Neuronal stem cell (in vitro differentiated cells): ENCODE data around the gene VWF.

Experiments used
- DNase-seq: peaks from one replicate; pipeline ENCODE4 v3.0.0-alpha.2; 2013; ENCODE audit warnings: low spot score
- H2AFZ ChIP-seq: one replicate; pipeline ENCODE4 v1.6.1; 2013; ENCODE audit warnings: mild to moderate bottlenecking, low read length, inconsistent platforms
- H2AK5ac ChIP-seq: 2 replicates; pipeline ENCODE4 v1.6.1; 2013; ENCODE audit warnings: low read depth, mild to moderate bottlenecking, inconsistent platforms, low read length, moderate library complexity, mixed read lengths
- H2BK120ac ChIP-seq: 2 replicates; pipeline ENCODE4 v1.6.1; 2013; ENCODE audit warnings: low read depth, mild to moderate bottlenecking, inconsistent platforms, low read length, moderate library complexity, mixed read lengths
- H2BK12ac ChIP-seq: one replicate; pipeline ENCODE4 v1.6.1; 2013; ENCODE audit warnings: low read length, inconsistent platforms
- H2BK15ac ChIP-seq: 2 replicates; pipeline ENCODE4 v1.6.1; 2013; ENCODE audit warnings: mild to moderate bottlenecking, low read length, inconsistent platforms, mixed read lengths
- H2BK5ac ChIP-seq: one replicate; pipeline ENCODE4 v1.6.1; 2013; ENCODE audit warnings: inconsistent platforms, mild to moderate bottlenecking, low read length, moderate library complexity
- H3K14ac ChIP-seq: one replicate; pipeline ENCODE4 v1.6.1; 2013; ENCODE audit warnings: low read length, inconsistent platforms
- H3K18ac ChIP-seq: 2 replicates; pipeline ENCODE4 v1.6.1; 2013; ENCODE audit warnings: low read length, inconsistent platforms
- H3K23ac ChIP-seq: 2 replicates; pipeline ENCODE4 v1.6.1; 2013; ENCODE audit warnings: low read depth, mild to moderate bottlenecking, mixed read lengths, low read length, inconsistent platforms; ENCODE audit not compliant: poor library complexity
- H3K27ac ChIP-seq: replicated peaks from 3 replicates; pipeline ENCODE4 v1.5.1; 2013; ENCODE audit warnings: low read length, inconsistent platforms
- H3K27me3 ChIP-seq, 3 experiments: 2 replicates each; pipeline ENCODE4 v1.6.1; 2013; ENCODE audit warnings: low read length in 3 of 3, mild to moderate bottlenecking in 2 of 3, inconsistent platforms in 1 of 3, low read depth in 1 of 3, mixed read lengths in 1 of 3, moderate library complexity in 1 of 3; ENCODE audit not compliant: control insufficient read depth in 3 of 3, insufficient read depth in 3 of 3
- H3K36me3 ChIP-seq, 2 donors: replicated peaks in 1 of 2; 2 replicates each; pipeline ENCODE4 v1.6.1; 2013; ENCODE audit warnings: low read length in 2 of 2; ENCODE audit not compliant: control insufficient read depth in 2 of 2, insufficient read depth in 2 of 2
- H3K4ac ChIP-seq: 2 replicates; pipeline ENCODE4 v1.6.1; 2013; ENCODE audit warnings: inconsistent platforms, mild to moderate bottlenecking, low read length, moderate library complexity
- H3K4me1 ChIP-seq, 2 donors: 1 replicate in 1 of 2; 2 replicates in 1 of 2; pipeline ENCODE4 v1.6.1; 2013; ENCODE audit warnings: low read length in 2 of 2, low read depth in 1 of 2; ENCODE audit not compliant: control insufficient read depth in 2 of 2, insufficient read depth in 1 of 2
- H3K4me2 ChIP-seq: one replicate; pipeline ENCODE4 v1.6.1; 2013; ENCODE audit warnings: mild to moderate bottlenecking, low read length, inconsistent platforms; ENCODE audit not compliant: insufficient read depth, poor library complexity, severe bottlenecking
- H3K4me3 ChIP-seq, 2 donors: 2 replicates each; pipeline ENCODE4 v1.5.1; 2013; ENCODE audit warnings: low read length in 2 of 2, mild to moderate bottlenecking in 2 of 2, inconsistent platforms in 1 of 2, moderate library complexity in 1 of 2
- H3K79me1 ChIP-seq: one replicate; pipeline ENCODE4 v1.6.1; 2013; ENCODE audit warnings: low read depth, mild to moderate bottlenecking, inconsistent platforms, low read length, moderate library complexity
- H3K9ac ChIP-seq: one replicate; pipeline ENCODE4 v1.6.1; 2013; ENCODE audit warnings: mild to moderate bottlenecking, low read depth, low read length, inconsistent platforms; ENCODE audit not compliant: poor library complexity
- H3K9me3 ChIP-seq, 2 donors: replicated peaks in 1 of 2; 2 replicates each; pipeline versions ENCODE3 to v1.6.1; 2013; ENCODE audit warnings: low read length in 2 of 2, mild to moderate bottlenecking in 2 of 2, inconsistent platforms in 1 of 2, low read depth in 1 of 2, mixed read lengths in 1 of 2, moderate library complexity in 1 of 2; ENCODE audit not compliant: control insufficient read depth in 2 of 2, insufficient read depth in 1 of 2
- H4K8ac ChIP-seq: one replicate; pipeline ENCODE4 v1.6.1; 2013; ENCODE audit warnings: low read depth, mild to moderate bottlenecking, inconsistent platforms, low read length, moderate library complexity
- H4K91ac ChIP-seq: one replicate; pipeline ENCODE4 v1.6.1; 2013; ENCODE audit warnings: low read length, low read depth, mild to moderate bottlenecking, inconsistent platforms; ENCODE audit not compliant: poor library complexity
- WGBS, 2 donors: extraction: QIAGEN DNeasy Blood & Tissue Kit; methylation state at CpG; one replicate each; pipeline ENCODE4 v1.1.7; 2013; ENCODE audit warnings: missing lambda C conversion rate in 2 of 2, mixed read lengths in 1 of 2; ENCODE audit not compliant: insufficient read length in 2 of 2, insufficient replicate concordance in 1 of 2; ENCODE audit errors: extremely low coverage in 2 of 2; 5-methylcytosine and 5-hydroxymethylcytosine counted together

Gene VWF

DNA sequence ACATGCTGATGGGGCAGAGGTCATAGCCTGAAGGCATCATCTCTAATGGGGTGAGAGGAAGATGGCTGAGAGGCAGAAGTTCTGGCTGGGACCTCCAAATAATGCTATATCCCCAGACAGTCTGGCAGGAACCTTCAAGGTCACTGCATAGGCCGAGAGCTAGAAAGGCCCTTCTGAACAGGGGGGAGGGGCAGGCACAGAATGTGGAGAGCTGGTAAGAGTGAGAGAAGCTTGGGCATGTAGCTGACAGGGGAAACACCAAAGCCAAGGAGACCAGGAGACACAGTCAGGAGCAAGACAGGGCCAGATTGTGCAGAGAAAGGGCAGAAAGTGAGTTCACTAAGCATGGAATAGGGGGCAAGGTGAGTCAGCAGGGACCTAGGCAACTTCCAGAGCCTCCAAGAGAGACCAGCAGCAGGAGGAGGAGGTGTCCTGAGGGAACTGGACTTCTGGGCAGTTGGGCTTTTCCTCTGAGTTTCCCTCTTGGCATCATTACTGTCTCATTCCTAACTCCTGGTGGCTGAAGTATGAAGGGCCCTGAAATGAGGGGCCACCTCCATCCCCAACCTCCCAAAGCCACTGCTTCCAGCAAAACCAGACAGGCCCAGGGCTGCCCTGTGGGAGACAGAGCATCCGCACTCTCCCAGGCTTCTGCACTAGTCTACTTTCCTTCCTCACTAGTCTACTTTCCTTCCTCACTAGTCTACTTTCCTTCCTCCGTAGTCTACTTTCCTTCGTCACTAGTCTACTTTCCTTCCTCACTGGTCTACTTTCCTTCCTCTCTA is 196.5 kb downstream of the VWF start:
- Histone ChIP-seq H3K4me3 (no peak overlapping the region), H2AFZ (no peak overlapping the region), H4K8ac (no peak overlapping the region), H3K14ac (no peak overlapping the region), H3K4ac (no peak overlapping the region), H3K4me1 (peaks cover 0 to 9% of the 10 kb centered on the region in 2 donors), H2BK15ac (no peak overlapping the region), H3K79me1 (no peaks in the 10 kb centered on the region), H3K9me3 (no peaks in the 10 kb centered on the region), H3K27me3 (peaks cover 0 to 2% (median 0%) of the 10 kb centered on the region in 3 experiments), H3K36me3 (no peaks in the 10 kb centered on the region), H3K27ac (no peak overlapping the region), H2AK5ac (no peak overlapping the region), H3K9ac (no peak overlapping the region), H3K18ac (no peak overlapping the region), H3K4me2 (no peak overlapping the region), H2BK120ac (no peak overlapping the region), H3K23ac (no peak overlapping the region), H2BK12ac (no peak overlapping the region), H4K91ac (no peak overlapping the region), H2BK5ac (no peak overlapping the region)
- no peak for DNase-seq
- no CpG with 5 or more reads among the region's 4 CpGs for WGBS, 2 donors

- peaks cover 0 to 2% (median 0%) of the 10 kb centered on the region in 3 experiments for H3K27me3 ChIP-seq
- no peak overlapping the region for H2BK5ac ChIP-seq
- H3K79me1 ChIP-seq: no peaks in the 10 kb centered on the region
- DNase-seq: no peak
- no peak overlapping the region for H3K4me2 ChIP-seq
- H3K9ac ChIP-seq: no peak overlapping the region
- no CpG with 5 or more reads among the region's 9 CpGs for WGBS, 2 donors
- H3K4ac ChIP-seq: no peak overlapping the region
- no peak overlapping the region for H3K27ac ChIP-seq
- H2BK120ac ChIP-seq: no peak overlapping the region
- peaks cover 0 to 16% of the 10 kb centered on the region in 2 donors for H3K4me1 ChIP-seq
- H3K14ac ChIP-seq: no peak overlapping the region
- H2BK12ac ChIP-seq: no peak overlapping the region
- H2BK15ac ChIP-seq: no peak overlapping the region
- no peaks in the 10 kb centered on the region for H3K9me3 ChIP-seq
- H4K91ac ChIP-seq: no peak overlapping the region
- no peak overlapping the region for H4K8ac ChIP-seq
- no peak overlapping the region for H3K4me3 ChIP-seq
- no peak overlapping the region for H2AFZ ChIP-seq
- H3K36me3 ChIP-seq: no peaks in the 10 kb centered on the region
- no peak overlapping the region for H3K23ac ChIP-seq
- no peak overlapping the region for H2AK5ac ChIP-seq
- no peak overlapping the region for H3K18ac ChIP-seq
Observed at GRCh38 chr12:5925646-5926045, 198.8 kb downstream of the VWF start.

DNA sequence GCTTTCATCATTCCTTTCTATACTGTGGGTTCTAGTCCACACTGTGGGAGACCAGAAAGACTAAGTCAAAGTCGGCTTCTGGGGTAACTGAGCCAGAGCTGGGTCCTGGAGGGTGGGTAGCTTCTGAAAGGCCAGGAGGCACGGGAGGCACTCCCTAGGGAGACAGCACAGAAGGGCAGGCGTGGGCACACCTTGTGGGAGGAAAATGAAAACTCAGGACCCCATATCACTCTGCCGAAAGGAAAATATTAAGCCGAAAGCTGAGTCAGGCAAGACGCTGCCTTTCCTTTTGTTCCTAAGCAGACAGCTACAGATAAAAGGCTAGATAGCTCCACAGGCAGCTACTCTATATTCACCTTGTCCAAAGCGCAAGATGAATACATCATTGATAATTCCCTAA is 200.1 kb downstream of the VWF start:
- no peak overlapping the region for H3K4ac ChIP-seq
- H3K18ac ChIP-seq: peak overlapping the region; percentile 16
- no peak overlapping the region for H2BK5ac ChIP-seq
- no peak overlapping the region for H3K4me3 ChIP-seq
- no peaks in the 10 kb centered on the region for H3K79me1 ChIP-seq
- no peak overlapping the region for H3K27ac ChIP-seq
- no peak overlapping the region for H2BK120ac ChIP-seq
- H4K91ac ChIP-seq: no peak overlapping the region
- no peaks in the 10 kb centered on the region for H3K36me3 ChIP-seq
- H3K23ac ChIP-seq: no peak overlapping the region
- no peak overlapping the region for H2AFZ ChIP-seq
- H3K14ac ChIP-seq: no peak overlapping the region
- no peaks in the 10 kb centered on the region for H3K9me3 ChIP-seq
- H4K8ac ChIP-seq: no peak overlapping the region
- no CpG with 5 or more reads among the region's 7 CpGs for WGBS, 2 donors
- peaks cover 0 to 2% (median 0%) of the 10 kb centered on the region in 3 experiments for H3K27me3 ChIP-seq
- H2AK5ac ChIP-seq: no peak overlapping the region
- no peak overlapping the region for H3K4me2 ChIP-seq
- DNase-seq: no peak
- H2BK12ac ChIP-seq: no peak overlapping the region
- H3K4me1 ChIP-seq: peaks cover 0 to 16% of the 10 kb centered on the region in 2 donors
- no peak overlapping the region for H3K9ac ChIP-seq
- H2BK15ac ChIP-seq: no peak overlapping the region

- Histone ChIP-seq H3K4me2 (no peak overlapping the region), H3K9ac (no peak overlapping the region), H2AFZ (no peak overlapping the region), H3K14ac (no peak overlapping the region), H3K4ac (no peak overlapping the region), H2BK5ac (no peak overlapping the region), H3K27ac (no peak overlapping the region), H3K23ac (no peak overlapping the region), H2BK15ac (no peak overlapping the region), H3K4me3 (no peak overlapping the region), H3K4me1 (peaks cover 0 to 16% of the 10 kb centered on the region in 2 donors), H2BK12ac (no peak overlapping the region), H2AK5ac (no peak overlapping the region), H3K79me1 (no peaks in the 10 kb centered on the region), H3K27me3 (peaks cover 0 to 2% (median 0%) of the 10 kb centered on the region in 3 experiments), H3K18ac (no peak overlapping the region), H2BK120ac (no peak overlapping the region), H4K8ac (no peak overlapping the region), H3K9me3 (no peaks in the 10 kb centered on the region), H4K91ac (no peak overlapping the region), H3K36me3 (no peaks in the 10 kb centered on the region)
- no CpG with 5 or more reads among the region's 5 CpGs for WGBS, 2 donors
- no peak for DNase-seq
Observed at GRCh38 chr12:5923751-5924150, 200.7 kb downstream of the VWF start.
